GM21786 (cell line): ENCODE data around the gene OR51G1.

Experiments used
- ATAC-seq: cut with Tn5 transposase; IDR thresholded peaks from one replicate; pipeline ENCODE4 v1.9.1; 2021; ENCODE audit not compliant: unreplicated experiment

OR51G1 gene

DNA sequence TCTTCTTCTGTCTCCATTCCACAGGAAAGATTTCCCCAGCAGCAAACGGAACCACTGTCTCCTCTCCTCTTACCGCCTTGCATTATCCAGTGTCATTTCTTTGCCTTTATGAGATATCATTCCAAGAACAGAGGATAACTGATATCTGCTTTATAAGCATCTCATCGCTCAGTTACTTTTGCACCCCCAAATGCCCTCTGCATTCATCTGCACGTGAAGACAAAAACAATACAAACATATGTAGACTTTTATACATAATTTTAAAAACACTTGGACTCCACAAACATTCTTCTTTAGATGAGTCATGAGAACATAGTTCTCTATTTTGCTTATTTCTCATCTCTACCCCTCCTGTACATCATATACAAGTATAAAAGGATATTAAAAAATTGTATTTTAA is 43.0 kb downstream of the OR51G1 start:
- no peak for ATAC-seq
